PC-9 (cell line): ENCODE data around the gene SORBS2. TPM values are rescaled to one million over a fixed set of nuclear protein-coding genes. Genes with fewer than 3 reads are reported as not detected.

Experiments used
- BruUV-seq: library from RNA; stranded (reverse); fragments of 400-500 nt; replicated peaks from 2 replicates; lab custom pipeline; 2021; lab: Mats Ljungman, UMichigan
- CTCF ChIA-PET: fragments of 300-600 bp; sonication (Branson Sonifier 250); formaldehyde crosslinking; loops from one replicate; lab custom pipeline; 2022; ENCODE audit warnings: antibody characterized with exemption; lab: Charles Lee
- POLR2A ChIA-PET: fragments of 300-600 bp; sonication (Branson Sonifier 250); formaldehyde crosslinking; loops from one replicate; lab custom pipeline; 2022; ENCODE audit warnings: antibody characterized with exemption; ENCODE audit not compliant: unreplicated experiment; lab: Charles Lee
- DNase-seq, 2 experiments: peaks; one replicate each; pipeline versions ENCODE4 v3.0.0 to v3.0.0-alpha.2; 2015 to 2022; ENCODE audit warnings: mixed read lengths in 1 of 2
- H2AFZ ChIP-seq: fragments of 200-600 bp; sonication (generic); 2 replicates; pipeline ENCODE4 v1.8.1; 2017; ENCODE audit warnings: antibody characterized with exemption
- H3F3A ChIP-seq: fragments of 200-600 bp; sonication (generic); 2 replicates; pipeline ENCODE4 v1.8.1; 2017; ENCODE audit warnings: antibody characterized with exemption, mild to moderate bottlenecking, low read depth; ENCODE audit not compliant: insufficient read depth
- H3K27ac ChIP-seq: fragments of 200-600 bp; sonication (generic); 2 replicates; pipeline ENCODE4 v1.6.1; 2016; ENCODE audit warnings: mixed run types
- H3K27me3 ChIP-seq: fragments of 200-600 bp; sonication (generic); 2 replicates; pipeline ENCODE4 v1.6.1; 2016; ENCODE audit warnings: low read depth, mixed run types; ENCODE audit not compliant: insufficient read depth
- H3K36me3 ChIP-seq: fragments of 200-600 bp; sonication (generic); 2 replicates; pipeline ENCODE4 v1.6.1; 2016; ENCODE audit warnings: low read depth, mixed run types
- H3K4me1 ChIP-seq: fragments of 200-600 bp; sonication (generic); replicated peaks from 2 replicates; pipeline ENCODE4 v1.6.1; 2016; ENCODE audit warnings: mixed run types; ENCODE audit not compliant: insufficient read depth
- H3K4me2 ChIP-seq: fragments of 200-600 bp; sonication (generic); 2 replicates; pipeline ENCODE4 v1.6.1; 2017; ENCODE audit warnings: mixed run types
- H3K4me3 ChIP-seq: fragments of 200-600 bp; sonication (generic); 2 replicates; pipeline ENCODE4 v1.6.1; 2016; ENCODE audit warnings: mixed run types
- H3K79me2 ChIP-seq: fragments of 200-600 bp; sonication (generic); 2 replicates; pipeline ENCODE4 v1.6.1; 2017; ENCODE audit warnings: low read depth, mixed run types
- H3K9me2 ChIP-seq: fragments of 200-600 bp; sonication (generic); 2 replicates; pipeline ENCODE4 v1.8.1; 2017; ENCODE audit warnings: mild to moderate bottlenecking; ENCODE audit not compliant: insufficient read depth
- H3K9me3 ChIP-seq: fragments of 200-600 bp; sonication (generic); 2 replicates; pipeline ENCODE4 v1.8.1; 2016; ENCODE audit warnings: low read depth; ENCODE audit not compliant: insufficient read depth
- H4K20me1 ChIP-seq: fragments of 200-600 bp; sonication (generic); 2 replicates; pipeline ENCODE4 v1.8.1; 2017; ENCODE audit not compliant: insufficient read depth
- EZH2 ChIP-seq: fragments of 200-600 bp; sonication (generic); IDR thresholded peaks from 2 replicates; pipeline ENCODE4 v1.8.0; 2017; ENCODE audit warnings: antibody characterized with exemption, low read depth
- intact Hi-C: fragments of 100-400 bp; cut with micrococcal nuclease; formaldehyde crosslinking; loops from one replicate; pipeline ENCODE4 v1.10.0; 2022; ENCODE audit not compliant: unreplicated experiment
- total RNA-seq: library from RNA; stranded (reverse); gene quantifications from 2 replicates; pipeline ENCODE4 v1.2.3, GENCODE V29; 2021
- TF ChIP-seq, protein P1 (sequence below): fragments of 200-600 bp; sonication (generic); conservative IDR thresholded peaks from 2 replicates; pipeline ENCODE4 v1.6.1; 2017; ENCODE audit warnings: mixed run types, antibody characterized with exemption, mild to moderate bottlenecking, moderate library complexity

SORBS2 gene
- total RNA-seq, 1 experiment from 2014 or later = 16.4 TPM

- no peaks in the 10 kb centered on the region for H4K20me1 ChIP-seq
- no peak overlapping the region for H2AFZ ChIP-seq
- H3K79me2 ChIP-seq = no peaks in the 10 kb centered on the region
- no peak for DNase-seq
- H3K4me3 ChIP-seq = no peak overlapping the region
- H3K9me3 ChIP-seq = no peaks in the 10 kb centered on the region
- ChIA-PET POLR2A (interaction anchor here (0.6 to 0.7 kb wide), 2 partner anchors 96 to 398 kb away, joined by 4 to 5 read pairs; no protein-coding TSS in a partner anchor), CTCF (no interaction called here)
- TF ChIP-seq, protein P1, sequence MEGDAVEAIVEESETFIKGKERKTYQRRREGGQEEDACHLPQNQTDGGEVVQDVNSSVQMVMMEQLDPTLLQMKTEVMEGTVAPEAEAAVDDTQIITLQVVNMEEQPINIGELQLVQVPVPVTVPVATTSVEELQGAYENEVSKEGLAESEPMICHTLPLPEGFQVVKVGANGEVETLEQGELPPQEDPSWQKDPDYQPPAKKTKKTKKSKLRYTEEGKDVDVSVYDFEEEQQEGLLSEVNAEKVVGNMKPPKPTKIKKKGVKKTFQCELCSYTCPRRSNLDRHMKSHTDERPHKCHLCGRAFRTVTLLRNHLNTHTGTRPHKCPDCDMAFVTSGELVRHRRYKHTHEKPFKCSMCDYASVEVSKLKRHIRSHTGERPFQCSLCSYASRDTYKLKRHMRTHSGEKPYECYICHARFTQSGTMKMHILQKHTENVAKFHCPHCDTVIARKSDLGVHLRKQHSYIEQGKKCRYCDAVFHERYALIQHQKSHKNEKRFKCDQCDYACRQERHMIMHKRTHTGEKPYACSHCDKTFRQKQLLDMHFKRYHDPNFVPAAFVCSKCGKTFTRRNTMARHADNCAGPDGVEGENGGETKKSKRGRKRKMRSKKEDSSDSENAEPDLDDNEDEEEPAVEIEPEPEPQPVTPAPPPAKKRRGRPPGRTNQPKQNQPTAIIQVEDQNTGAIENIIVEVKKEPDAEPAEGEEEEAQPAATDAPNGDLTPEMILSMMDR = no peak
- no peak for TF ChIP-seq EZH2
- H3K27ac ChIP-seq = no peak overlapping the region
- H3K27me3 ChIP-seq = no peaks in the 10 kb centered on the region
- no TSS peak for BruUV-seq
- H3K4me2 ChIP-seq = no peak overlapping the region
- no peaks in the 10 kb centered on the region for H3K36me3 ChIP-seq
- no peaks in the 10 kb centered on the region for H3K9me2 ChIP-seq
- no peaks in the 10 kb centered on the region for H3K4me1 ChIP-seq
- intact Hi-C loops = no loop called here
- H3F3A ChIP-seq = no peaks in the 10 kb centered on the region
Observed at GRCh38 chr4:185625503-185625902, 186.5 kb downstream of the SORBS2 start.

- Histone ChIP-seq H3K4me1 (no peaks in the 10 kb centered on the region), H3F3A (no peaks in the 10 kb centered on the region), H3K27me3 (no peaks in the 10 kb centered on the region), H3K27ac (no peak overlapping the region), H3K79me2 (no peaks in the 10 kb centered on the region), H3K9me3 (no peaks in the 10 kb centered on the region), H3K36me3 (no peaks in the 10 kb centered on the region), H3K4me2 (no peak overlapping the region), H4K20me1 (no peaks in the 10 kb centered on the region), H2AFZ (no peak overlapping the region), H3K4me3 (no peak overlapping the region), H3K9me2 (no peaks in the 10 kb centered on the region)
- DNase-seq = no peak
- TF ChIP-seq, protein P1 = no peak
- TF ChIP-seq EZH2 = no peak
- ChIA-PET CTCF (no interaction called here), POLR2A (no interaction called here)
- intact Hi-C loops = no loop called here
- no TSS peak for BruUV-seq
Observed at GRCh38 chr4:185624259-185624589, 187.8 kb downstream of the SORBS2 start.

GRCh38 chr4:185623444-185624258, 188.3 kb downstream of the SORBS2 start:
- Histone ChIP-seq H4K20me1 (no peaks in the 10 kb centered on the region), H3K9me3 (no peaks in the 10 kb centered on the region), H2AFZ (no peak overlapping the region), H3K27ac (no peak overlapping the region), H3K4me1 (no peaks in the 10 kb centered on the region), H3K36me3 (no peaks in the 10 kb centered on the region), H3K79me2 (no peaks in the 10 kb centered on the region), H3F3A (no peaks in the 10 kb centered on the region), H3K9me2 (no peaks in the 10 kb centered on the region), H3K4me3 (no peak overlapping the region), H3K27me3 (no peaks in the 10 kb centered on the region), H3K4me2 (no peak overlapping the region)
- TF ChIP-seq, protein P1 = no peak
- no peak for TF ChIP-seq EZH2
- BruUV-seq = no TSS peak
- no peak for DNase-seq
- POLR2A ChIA-PET = no interaction called here
- CTCF ChIA-PET = no interaction called here
- intact Hi-C loops = no loop called here
